ENCODE results near the gene ANKIB1. TPM values are rescaled to one million over a fixed set of nuclear protein-coding genes. Genes with fewer than 3 reads are reported as not detected.

The ANKIB1 gene
- total RNA-seq, 3 donors from 2014 or later: 34.7 to 74.8 (median 40.9) TPM

GRCh38 chr7:92268921-92269320 lies 23.1 kb downstream of the ANKIB1 start:
- H3K4me1 ChIP-seq (ENCODE audit: low read depth): no peaks in the 10 kb centered on the region
- ATAC-seq: no peak
- H3K36me3 ChIP-seq (ENCODE audit: low read depth): no peaks in the 10 kb centered on the region
- intact Hi-C loops (cut with DNase I, micrococcal nuclease): no loop called here
- H3K9me3 ChIP-seq: no peaks in the 10 kb centered on the region
- no peak for TF ChIP-seq CTCF (IDR thresholded peaks at IDR 0.05)
- DNase-seq: no peak
- no peak overlapping the region for H3K4me3 ChIP-seq

- intact Hi-C loops (cut with DNase I, micrococcal nuclease): no loop called here
- no peak for TF ChIP-seq CTCF (IDR thresholded peaks at IDR 0.05)
- no peak for ATAC-seq
Observed at GRCh38 chr7:92275327-92275726, 29.6 kb downstream of the ANKIB1 start.

DNA sequence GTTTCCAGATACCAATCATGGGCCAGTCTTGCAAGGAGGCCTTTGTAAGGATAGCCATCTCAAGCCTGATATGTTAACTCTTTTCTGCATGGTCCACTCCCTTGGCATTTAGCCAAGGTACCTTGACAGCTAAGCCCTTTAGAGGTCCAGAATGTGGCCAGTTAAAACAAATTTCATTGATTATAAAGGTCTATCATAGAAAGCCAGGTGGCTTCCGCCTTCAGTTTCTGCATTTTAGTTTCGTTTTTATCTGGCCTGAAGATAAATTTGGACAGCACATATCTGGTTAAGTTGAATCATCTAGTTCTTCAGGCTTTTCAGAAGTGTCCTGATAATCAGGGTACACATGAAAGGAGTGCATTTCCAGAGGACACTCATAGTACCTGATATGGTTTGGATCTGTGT lies 30.7 kb downstream of the ANKIB1 start:
- no peak for ATAC-seq
- Histone ChIP-seq H3K4me1 (ENCODE audit: low read depth) (no peaks in the 10 kb centered on the region), H3K9me3 (peaks cover 9% of the 10 kb centered on the region), H3K4me3 (no peak overlapping the region), H3K36me3 (ENCODE audit: low read depth) (no peaks in the 10 kb centered on the region)
- no peak for TF ChIP-seq CTCF (IDR thresholded peaks at IDR 0.05)
- intact Hi-C loops (cut with DNase I, micrococcal nuclease): no loop called here
- no peak for DNase-seq

More at GRCh38 chr7:92275327-92275726, 29.6 kb downstream of the ANKIB1 start:
- H3K36me3 ChIP-seq (ENCODE audit: low read depth): no peaks in the 10 kb centered on the region
- H3K4me3 ChIP-seq: no peak overlapping the region
- no peak for DNase-seq
- H3K4me1 ChIP-seq (ENCODE audit: low read depth): no peaks in the 10 kb centered on the region
- no peaks in the 10 kb centered on the region for H3K9me3 ChIP-seq

GRCh38 chr7:92279396-92280031 lies 33.7 kb downstream of the ANKIB1 start:
- peaks cover 9% of the 10 kb centered on the region for H3K9me3 ChIP-seq
- no peak for TF ChIP-seq CTCF (IDR thresholded peaks at IDR 0.05)
- no peak for DNase-seq
- H3K4me1 ChIP-seq (ENCODE audit: low read depth): no peaks in the 10 kb centered on the region
- no peaks in the 10 kb centered on the region for H3K36me3 ChIP-seq (ENCODE audit: low read depth)
- intact Hi-C loops (cut with DNase I, micrococcal nuclease): no loop called here
- ATAC-seq: no peak
- no peak overlapping the region for H3K4me3 ChIP-seq

DNA sequence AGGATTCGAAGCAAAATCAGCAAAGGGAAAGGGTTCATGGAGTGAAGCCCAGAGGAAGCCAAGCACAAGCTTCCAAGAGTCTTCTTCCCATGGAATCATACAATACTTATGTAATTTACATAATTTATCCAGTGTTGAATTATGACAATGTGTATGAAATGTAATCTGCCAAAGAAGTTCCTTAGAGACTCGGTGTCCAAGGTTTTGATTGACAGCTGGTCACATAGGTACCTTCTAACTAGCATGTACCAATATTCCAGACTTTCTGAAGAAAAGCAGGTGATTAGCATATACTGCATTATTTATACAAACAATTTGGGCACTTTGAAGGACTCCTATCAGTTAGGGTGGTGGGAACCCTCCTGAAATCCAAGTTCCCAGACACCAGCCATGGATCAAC lies 35.3 kb downstream of the ANKIB1 start:
- ATAC-seq (no peak), DNase-seq (no peak)
- intact Hi-C loops (cut with DNase I, micrococcal nuclease): no loop called here
- H3K4me3 ChIP-seq: no peak overlapping the region
- no peaks in the 10 kb centered on the region for H3K36me3 ChIP-seq (ENCODE audit: low read depth)
- H3K9me3 ChIP-seq: peaks cover 9% of the 10 kb centered on the region
- TF ChIP-seq CTCF (IDR thresholded peaks at IDR 0.05): no peak
- no peaks in the 10 kb centered on the region for H3K4me1 ChIP-seq (ENCODE audit: low read depth)
